ENCODE measurements around the gene APIP.
"Not testable (repeated sequence)": the region's sequence is repeated elsewhere in the genome, so short reads cannot be mapped to it uniquely, and the experiment has no call there.

The APIP gene

DNA sequence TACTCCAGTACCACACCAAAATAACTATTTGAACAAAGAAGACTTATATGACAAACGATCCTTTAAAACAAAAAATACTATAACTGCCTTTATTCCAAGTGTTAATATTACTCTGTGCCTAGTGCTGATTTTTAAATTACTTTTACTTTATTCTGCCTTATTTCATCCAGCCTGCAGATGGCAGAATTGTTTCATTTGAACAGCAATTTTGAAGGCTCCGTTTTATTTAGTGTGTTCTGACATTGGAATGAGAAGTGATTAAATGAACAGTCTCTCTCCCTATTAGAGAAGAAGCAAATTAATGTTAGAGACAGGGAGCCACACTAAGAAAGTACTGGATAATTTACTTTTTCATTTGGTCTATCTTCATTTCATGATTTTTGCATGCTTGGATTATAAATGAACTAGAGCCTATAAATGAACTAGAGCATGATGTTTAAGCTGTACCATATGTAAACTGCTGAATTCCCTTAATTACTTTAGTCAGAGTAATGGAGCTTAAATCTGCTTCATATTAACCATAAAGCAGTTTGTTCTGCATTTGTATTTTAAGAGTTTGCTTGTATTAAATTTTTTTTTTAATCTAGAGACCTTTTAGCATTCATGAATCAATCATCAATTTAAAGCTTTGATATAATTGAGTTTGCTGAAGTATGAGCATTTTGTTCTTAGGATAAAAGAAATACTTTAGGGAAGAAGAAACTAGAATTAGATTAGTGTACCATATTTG, 10.1 kb upstream of the APIP start:
- DNase-seq (ENCODE audit: low read depth) = peak; percentile 13

DNA sequence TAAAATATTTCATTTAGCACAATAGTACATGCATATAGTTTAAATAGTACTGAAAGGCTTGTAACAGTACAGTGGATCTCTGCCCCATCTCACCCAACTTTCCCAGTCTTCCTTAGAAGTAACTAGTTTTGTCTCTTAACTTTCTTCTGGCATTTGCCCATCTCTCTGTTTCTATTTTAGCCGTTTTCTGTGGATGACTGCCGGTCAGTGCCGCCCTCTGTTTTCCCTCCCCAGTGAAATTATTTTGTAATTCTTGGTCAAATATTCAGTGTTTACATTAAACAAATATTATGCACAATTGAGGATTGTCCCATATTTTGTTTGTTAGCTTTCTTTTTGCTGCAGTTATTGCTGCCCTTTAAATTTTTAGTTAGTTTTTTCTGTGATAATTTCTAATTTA, 8.5 kb upstream of the APIP start:
- no peak for DNase-seq (ENCODE audit: low read depth)

DNA sequence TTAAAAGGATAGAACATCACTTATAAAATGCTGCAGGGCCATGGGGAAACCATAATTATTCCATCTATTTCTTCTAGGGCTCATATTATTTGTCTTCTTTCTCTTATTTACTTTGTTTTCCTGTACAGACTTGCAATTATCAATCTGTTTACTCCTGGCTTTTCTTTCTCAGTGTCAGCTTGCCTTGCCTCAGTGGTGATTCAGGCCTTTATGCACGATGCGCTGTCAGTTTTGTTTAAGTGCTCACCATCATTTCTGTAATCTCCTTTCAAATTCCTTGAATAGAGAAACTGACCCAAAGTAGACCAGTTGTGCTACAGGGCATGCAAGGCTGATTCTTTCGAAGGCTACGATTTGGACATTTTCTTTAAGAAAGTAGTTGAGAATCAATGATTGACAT, 5.0 kb upstream of the APIP start:
- no peak for DNase-seq (ENCODE audit: low read depth)

DNA sequence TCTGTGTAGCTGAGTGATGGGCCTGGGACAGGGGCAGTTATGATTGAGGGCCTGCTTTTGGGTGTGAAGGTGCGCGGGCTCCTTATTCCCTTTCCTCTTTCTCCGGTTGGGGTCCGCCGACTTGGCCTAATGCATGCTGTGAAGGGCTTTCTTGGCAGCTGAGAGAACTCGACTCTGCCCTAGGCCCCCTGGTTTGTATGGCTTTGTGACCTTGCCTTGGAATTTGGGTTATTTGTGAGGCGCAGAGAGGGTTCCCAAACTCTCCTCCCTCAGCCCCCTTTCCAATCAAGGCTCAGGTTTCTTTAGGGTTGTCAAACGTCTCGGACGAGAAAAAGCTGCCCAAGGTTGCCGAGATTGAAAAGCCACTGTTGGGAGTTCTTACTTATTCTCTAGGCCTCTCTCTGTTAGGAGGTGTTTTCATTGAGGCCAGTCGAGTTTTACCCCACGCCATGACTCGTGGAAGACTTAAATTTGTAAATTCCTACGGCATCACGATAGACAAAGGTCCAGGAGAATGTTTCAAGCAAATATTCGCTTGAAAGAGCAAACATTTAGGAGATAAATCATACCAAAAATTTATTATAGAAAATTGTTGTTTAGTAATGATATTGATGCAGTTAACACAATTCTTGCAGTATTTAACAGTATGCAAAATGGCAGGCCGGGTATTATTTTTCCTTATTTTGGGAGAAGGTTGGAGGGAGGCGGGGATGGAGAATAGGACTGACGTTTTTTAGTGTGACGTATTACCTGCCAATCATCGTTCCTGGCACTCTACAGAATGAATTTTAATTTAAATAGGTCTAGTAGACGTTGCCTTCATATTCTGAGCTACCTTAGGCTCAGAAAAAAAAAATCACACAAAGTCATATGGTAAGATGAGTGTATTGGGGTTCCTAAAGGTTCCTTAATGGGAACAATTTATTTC, 928 bp upstream of the APIP start:
- peak; percentile 5 for DNase-seq (ENCODE audit: low read depth)

DNA sequence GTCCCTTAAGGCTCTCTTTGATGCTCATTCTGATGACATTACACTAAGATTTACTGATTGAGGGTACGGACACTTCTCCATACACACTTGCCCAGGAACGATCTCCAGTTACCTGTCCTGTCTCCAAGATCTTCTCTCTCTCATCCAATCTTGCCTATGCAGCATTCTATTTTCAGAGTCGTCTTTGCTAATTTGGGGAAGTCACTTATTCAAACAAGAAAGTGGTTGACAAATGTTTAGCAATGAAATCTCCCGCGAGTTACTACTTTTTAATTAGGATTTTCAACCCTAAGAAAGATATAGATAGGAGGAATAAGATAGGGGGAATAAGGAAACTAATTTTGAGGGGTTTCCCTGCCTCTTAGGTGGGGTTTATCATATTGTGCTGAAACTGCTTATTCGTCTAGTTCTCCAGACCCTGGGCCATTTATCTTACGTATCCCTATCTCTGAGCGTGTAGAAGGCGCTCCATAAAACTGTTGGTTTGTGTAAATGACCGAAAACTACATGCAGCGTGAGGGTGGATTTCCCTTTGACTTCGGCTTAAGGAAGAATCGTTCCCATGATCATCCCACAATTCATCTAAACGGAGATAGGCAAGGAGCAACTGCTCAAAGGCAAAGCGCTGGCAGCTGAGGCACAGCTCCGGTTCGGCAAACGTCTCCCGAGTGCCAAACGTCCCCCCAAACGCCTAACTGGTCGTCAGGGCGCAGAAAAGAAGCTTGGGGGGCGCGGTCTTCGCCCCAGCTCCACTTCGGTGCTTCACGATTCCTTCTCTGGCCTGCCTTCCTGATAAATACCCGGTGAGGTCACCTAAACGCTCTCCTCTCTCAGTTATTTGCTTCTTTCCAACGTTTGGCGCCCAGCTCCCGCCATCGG, 804 bp downstream of the APIP start:
- no peak for DNase-seq (ENCODE audit: low read depth)

DNA sequence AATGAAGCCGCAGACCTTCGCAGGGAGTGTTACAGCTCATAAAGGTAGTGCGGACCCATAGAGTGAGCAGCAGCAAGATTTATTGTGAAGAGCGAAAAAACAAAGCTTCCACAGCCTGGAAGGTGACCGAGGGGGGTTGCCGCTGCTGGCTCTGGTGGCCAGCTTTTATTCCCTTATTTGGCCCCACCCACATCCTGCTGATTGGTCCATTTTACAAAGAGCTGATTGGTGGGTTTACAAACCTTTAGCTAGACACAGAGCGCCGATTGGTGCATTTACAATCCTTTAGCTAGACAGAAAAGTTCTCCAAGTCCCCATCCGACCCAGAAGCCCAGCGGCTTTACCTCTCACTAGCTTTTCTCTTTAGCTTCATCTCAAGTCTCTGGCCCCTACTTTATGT, 2.6 kb downstream of the APIP start:
- not testable (repeated sequence) for DNase-seq (ENCODE audit: low read depth)

DNA sequence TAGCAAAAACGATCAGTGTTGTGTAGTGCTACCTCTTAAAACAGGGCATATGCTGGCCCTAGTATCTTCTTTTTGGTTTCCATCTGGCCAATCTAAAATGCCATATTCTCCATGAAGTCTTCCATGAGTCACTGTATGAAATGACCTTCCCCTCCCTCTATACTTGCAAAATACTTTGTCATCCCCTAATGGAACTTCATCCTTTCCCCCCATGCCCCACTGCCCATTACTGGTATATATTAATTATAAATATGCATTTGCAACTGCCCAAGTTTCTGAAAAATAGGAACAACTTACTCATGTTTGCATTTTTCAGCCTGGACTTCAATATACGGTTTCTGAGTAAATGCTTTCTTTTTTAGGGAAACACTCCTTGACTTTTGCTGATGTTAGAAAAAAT, 4.5 kb downstream of the APIP start:
- DNase-seq (ENCODE audit: low read depth) = no peak

DNA sequence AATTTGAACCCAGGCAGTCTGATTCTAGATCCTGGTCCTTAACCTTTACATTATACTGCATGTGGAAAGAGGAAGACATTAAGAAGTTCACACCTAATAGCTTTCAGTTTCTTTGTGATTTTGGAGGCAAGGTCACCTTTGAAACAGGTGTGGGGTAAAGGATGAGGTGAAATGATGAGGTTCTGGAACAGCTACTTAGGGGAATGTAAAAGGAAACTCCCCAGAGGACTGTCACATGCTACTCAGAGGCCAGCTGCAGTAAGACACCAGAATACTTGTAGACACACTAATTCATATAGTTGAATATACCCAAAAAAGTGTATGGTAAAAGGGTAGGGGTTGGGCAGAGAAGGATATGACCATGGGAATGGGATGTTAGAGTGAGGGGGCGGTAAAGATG, 5.4 kb downstream of the APIP start:
- DNase-seq (ENCODE audit: low read depth) = no peak

DNA sequence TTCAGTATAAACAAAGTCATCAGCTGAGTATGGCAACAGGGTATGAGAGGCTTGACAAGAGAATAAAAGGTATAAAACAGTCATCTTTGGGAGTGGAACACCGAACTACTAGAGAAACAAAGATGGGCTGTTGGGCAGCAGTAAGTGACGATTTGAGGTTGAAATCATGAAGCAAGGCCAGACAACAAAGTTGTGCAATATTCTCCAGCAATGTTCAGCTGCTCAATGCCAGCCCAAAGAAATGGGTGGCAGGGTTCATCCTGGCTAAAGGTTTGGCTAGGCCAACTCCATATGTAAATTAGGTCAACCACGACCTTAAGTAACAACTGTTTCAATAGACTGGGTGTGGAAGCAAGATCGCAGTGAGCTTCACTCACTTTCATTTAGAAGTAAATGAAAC, 6.2 kb downstream of the APIP start:
- no peak for DNase-seq (ENCODE audit: low read depth)

DNA sequence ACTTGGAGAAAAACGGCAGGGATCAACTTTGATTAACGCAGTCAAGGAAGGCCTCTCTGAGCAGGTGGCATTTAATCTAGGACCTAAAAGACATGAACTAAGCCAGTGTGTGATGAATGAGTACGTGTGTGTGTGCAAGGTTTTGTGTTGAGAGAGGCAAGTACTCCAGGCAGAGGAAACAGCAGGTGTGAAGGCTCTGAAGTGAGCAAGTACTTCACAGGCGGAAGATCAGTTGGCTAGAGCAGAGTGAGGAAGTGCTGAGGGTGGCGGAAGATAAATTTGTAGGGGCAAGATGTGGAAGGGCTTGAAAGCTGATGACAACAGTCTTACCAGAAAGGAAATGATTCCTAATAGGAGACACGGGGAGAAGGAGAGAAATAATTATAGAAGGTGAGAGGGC, 6.8 kb downstream of the APIP start:
- DNase-seq (ENCODE audit: low read depth) = no peak

DNA sequence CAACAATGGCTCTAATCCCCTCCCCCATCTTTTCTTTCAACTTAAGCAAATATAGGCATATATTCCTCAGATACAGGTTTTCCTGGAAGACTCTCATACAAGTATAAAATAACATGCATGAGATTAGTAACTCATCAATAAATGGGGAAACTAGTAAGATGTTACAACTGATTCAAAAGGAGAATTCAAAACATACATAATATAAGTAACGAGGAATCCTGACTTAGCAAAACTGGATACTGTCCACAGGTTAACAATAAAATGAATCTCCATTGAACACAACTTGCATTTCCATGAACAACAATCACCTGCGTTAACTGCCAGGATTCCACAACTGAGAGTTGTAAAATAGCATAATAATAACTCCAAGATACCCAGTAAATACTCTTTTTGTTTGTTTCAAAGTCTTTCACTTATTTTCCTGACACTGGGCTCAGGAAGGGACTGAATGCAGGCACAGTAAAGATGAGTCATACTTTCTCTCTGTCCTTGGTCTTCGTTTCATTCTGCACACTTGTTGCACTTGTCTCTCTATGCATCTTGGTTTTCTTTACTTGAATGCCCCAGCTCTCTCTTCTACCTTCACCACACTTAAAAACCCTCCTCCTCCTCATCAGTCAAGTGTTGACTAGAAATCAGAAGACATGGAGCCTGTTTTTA, 8.1 kb downstream of the APIP start:
- DNase-seq (ENCODE audit: low read depth) = no peak

DNA sequence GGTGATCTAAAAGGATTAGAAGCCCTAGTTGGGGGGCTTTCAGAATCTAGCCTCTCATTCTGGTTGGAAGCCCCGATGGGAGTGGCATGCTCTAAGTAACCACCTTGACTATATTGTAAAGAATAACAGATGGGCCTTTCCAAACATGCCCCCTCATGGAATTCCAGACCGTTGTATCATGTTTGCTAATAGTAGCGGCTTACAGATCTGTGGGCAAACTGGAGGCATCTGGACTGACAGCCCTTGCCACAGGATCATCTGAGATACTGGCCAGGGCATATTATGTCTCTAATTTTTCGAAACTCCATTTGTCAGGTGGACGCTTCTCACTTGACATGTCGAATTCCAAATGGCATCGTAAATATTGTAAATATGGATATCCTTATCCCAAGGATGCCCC, 10.5 kb downstream of the APIP start:
- no peak for DNase-seq (ENCODE audit: low read depth)

DNA sequence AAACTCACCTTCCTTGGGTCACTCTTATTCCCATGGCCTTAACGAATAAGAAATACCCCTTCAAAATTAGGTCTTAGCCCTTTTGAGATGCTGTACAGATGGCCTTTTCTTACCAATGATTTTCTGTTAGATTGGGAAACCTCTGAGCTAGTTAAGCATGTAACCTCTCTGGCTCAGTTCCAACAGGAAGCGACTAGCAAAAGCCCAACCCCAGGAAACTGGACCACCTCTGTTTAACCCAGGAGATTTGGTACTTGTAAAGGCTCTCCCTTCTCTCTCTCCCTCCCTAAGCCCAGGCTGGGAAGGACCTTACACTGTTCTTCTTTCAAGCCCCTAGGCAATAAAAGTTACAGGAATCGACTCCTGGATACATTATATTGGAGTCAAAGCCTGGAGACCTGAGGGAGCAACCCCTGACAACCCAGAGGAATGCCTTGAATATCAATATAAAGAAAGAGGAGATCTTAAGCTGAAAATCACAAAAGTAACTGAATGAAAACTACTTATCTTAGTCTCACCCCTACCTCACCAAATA, 11.7 kb downstream of the APIP start:
- no peak for DNase-seq (ENCODE audit: low read depth)

DNA sequence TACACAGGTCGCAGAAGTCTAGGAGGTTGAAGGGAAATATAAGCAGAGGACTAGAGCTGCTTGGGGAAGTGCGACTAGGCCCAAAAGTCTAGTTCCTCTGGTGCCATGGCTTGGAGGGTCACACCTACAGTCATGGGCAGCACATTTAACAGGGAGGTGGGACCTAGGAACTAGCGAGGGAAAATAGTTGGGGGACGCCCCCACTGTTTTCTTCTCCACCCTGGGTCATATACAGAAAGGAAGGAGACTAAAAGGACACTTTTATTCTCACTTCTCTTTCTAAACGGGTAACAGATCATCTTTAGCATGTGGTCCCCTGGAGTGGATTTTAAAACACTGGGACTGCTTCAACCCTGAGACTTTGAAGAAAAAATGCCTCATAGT, 16.6 kb downstream of the APIP start:
- no peak for DNase-seq (ENCODE audit: low read depth)

DNA sequence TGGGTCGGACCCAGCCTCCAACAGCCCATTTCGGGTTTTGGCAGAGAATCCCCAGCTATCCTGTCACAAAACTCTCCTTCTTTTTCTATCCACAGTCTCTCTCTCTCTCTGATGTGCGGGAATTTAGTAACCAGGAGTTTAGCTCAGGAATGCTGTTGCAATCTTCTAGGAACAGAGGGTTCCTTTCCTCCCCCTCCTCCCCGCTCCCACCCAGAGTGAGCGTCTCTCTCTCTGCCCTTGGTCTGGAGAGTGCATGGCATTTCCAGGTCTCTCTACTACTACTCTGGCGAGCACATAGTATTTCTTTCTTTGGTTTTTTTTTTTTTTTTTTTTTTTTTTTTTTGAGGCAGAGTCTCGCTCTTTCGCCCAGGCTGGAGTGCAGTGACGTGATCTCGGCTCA, 17.7 kb downstream of the APIP start:
- DNase-seq (ENCODE audit: low read depth) = no peak

DNA sequence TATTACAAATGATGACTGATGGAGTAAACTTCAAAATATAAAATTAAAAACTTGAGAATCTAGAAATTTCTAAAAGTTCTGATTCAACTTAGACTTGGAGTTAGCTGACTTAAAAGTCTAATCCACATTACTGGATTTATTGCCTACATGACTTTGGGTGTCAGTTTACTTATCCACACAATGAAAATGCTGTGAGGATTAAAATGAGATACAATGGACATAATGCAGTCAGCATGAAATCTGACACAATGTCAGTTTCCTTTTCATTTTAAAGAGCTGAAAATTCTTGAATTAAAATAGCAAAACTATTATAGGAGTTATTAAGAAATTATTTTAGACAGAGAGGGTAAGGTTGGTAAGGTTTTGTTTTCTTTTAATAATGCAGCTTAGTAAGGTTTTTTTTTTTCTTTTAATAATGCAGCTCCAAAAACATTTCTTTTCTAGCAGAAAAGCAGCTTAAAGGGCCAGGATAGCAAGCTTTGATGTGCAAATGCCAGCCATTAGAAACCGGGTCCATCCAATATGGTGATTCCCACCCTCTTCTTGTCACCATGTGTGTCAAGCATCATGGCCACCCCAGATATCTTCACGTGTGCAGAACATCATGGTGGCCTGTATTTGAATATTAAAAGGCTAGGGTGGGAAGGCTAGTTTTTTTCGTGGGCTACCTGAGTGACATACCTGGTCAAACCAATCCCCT, 18.9 kb downstream of the APIP start:
- DNase-seq (ENCODE audit: low read depth) = no peak

DNA sequence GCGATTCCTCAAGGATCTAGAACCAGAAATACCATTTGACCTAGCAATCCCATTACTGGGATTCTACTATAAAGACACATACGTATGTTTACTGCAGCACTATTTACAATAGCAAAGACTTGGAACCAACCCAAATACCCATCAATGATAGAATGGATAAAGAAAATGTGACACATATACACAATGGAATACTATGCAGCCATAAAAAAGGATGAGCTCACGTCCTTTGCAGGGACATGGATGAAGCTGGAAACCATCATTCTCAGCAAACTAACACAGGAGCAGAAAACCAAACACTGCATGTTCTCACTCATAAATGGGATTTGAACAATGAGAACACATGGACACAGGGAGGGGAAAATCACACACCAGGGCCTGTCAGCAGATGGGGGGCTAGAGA, 20.0 kb downstream of the APIP start:
- DNase-seq (ENCODE audit: low read depth) = not testable (repeated sequence)

DNA sequence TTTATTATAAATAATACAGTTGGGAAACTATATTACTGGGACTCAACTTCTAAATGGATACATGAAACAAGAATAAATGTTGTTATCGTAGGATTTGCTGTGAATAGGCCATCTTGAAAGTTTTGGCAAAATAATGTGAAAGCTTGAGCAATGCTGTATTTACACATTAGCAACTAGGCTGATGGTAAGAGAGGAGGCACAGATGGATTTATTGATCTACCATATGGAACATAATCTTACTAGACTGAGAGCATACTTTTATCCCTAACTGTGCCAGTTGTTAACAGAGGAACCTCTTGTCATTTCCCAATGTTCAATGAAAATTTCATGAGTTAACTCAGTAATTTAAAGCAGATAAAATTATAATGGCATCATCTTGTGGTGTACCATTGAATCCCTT, 22.8 kb downstream of the APIP start:
- no peak for DNase-seq (ENCODE audit: low read depth)

DNA sequence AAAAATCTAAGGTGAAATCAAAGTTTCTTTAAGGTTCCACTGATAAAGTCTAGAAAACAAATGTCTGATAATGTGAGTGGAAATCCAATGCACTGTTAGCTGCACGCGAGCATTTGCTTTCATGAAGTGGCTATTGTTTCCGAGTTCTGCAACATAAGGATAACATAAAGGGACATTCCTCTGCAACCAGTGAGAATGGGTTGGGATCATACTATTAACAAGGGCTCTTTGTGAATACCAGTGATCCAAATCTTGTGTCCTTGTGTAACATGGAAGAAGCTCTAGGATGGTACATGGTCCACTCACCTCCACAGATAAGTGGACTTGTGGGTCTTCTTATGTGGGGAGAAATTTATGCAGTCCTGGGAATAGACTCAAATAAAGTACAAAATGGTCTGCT, 24.6 kb downstream of the APIP start:
- no peak for DNase-seq (ENCODE audit: low read depth)

DNA sequence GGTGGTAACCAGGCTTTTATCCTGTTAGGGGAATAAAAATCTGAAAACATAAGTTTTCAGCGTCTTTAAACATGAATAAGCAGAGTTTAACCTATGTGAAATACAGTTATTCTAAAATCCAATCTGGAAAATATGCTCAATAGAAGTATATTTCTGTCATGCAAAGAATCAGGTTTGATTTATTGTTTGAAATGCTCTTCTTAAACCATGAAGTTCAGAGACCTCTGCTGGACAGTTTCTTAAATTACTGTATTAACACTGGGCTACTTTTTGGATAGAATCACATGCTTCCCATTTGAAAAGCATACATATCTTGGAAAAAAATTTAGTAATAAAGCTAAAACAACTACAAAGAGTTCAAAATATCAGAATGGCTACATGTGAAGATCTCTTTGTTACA, 25.4 kb downstream of the APIP start:
- DNase-seq (ENCODE audit: low read depth) = no peak

DNA sequence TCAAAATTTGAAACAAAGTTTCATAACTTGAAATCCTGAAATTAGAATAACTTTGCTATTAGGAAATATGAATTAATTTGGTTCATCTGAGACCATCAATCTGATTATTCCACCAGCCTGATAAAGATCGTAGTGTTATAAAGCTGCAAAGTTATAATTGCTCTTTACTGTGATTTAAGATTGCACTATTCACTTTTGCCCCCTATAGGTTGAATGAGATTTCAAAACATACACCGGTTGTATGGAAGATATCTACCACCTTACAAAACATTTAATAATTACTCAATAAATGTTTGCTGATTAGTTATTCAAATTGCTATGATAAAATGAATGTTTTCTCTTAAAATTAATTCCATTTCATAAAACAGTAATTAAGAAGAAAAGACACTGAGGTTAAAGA, 26.1 kb downstream of the APIP start:
- DNase-seq (ENCODE audit: low read depth) = no peak
